Eye (tissue), 1 donor: ENCODE measurements around the gene NCK2.
A peak's percentile ranks its signal among the peaks of the same experiment; 100 is the strongest.

Experiments used
- DNase-seq: peaks from one replicate; pipeline ENCODE4 v3.0.0-alpha.2; 2015

NCK2 gene

DNA sequence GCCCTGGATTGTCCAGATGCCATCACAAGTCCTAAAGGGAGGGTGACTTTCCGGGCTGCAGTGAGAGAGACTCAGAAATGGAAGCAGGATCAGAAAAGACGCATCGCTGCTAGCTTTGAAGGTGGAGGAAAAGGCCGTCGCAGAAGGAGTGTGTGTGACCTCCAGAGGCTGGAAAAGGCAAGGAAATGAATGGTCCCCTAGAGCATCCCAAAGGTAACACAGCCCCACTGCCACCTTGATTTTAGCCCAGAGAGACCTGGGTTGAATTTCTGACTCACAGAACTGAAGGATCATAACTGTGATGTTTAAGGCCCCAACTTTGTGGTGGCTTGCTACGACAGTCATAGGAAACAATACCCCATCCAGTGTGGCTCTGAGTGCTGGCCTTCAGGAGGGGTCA is 8.6 kb upstream of the NCK2 start:
- DNase-seq: no peak

DNA sequence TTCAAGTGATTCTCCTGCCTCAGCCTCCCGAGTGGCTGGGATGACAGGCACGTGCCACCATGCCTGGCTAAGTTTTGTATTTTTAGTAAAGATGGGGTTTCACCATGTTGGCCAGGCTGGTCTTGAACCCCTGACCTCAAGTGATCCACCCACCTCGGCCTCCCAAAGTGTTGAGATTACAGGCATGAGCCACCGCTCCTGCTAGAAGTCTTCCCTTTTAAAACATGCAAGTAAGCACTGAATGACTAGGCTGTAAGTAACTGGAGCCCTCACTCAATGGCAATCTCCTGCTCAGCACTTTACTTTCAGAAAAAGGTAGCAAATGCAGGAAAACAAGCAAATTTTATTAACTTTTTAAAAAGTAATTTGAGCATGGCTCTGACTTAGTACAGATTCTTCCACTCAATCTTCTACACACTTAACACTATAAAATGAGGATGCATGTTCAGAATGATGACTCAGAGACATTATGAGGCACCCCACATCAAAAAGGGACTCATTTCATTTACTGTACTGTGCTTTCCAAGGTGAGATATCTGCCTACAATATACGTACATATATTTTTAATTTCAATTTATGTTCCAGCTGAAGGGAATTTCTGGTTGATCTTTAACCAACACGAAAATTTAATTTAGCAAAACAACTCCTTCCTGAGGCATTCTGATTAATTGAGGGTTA is 6.6 kb upstream of the NCK2 start:
- no peak for DNase-seq

DNA sequence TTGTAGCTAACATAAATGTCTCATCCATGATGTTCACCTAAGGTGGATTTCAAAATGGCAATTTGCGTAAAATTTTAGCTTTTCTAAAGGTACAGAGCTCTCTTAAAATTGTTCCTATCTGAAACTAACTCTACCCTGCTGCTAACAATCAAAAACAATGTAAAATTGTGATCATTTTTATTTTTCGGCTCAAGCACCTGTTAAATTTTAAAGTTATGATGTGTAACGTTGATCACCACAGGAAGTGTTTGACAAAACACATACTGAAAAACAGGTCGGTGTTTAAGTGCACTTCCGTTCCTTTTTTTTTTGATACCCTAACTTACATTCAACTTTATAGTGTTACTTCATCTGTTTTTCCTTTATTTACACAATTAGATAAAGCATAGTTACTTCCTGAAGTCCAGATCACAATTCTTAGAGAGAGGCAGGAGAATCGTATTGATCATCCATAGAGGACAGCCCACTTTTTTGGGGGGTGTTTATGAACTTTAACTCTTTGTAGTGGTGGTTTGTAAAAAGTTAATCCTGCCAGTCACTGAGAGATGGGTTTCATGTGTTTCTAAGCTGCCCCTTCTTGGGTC is 6.0 kb upstream of the NCK2 start:
- no peak for DNase-seq

DNA sequence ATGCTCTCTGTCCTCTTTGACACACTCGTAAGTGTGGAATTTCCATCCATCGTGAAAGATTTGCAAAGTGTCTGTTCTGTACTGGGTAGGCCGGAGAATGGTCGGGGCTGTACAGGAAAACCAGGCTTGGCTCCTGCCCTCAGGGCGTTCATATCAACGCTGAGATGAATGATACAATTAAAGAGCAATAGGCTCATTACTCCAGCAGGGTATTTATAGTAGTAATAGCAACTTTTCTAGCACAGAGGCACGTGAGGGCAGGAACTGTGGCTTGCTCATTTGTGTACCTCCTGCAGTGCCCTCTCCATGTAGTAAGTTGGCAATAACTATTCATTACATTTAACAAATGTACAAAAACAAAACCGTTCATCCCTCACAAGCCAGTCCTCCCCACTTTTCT is 5.3 kb upstream of the NCK2 start:
- no peak for DNase-seq

DNA sequence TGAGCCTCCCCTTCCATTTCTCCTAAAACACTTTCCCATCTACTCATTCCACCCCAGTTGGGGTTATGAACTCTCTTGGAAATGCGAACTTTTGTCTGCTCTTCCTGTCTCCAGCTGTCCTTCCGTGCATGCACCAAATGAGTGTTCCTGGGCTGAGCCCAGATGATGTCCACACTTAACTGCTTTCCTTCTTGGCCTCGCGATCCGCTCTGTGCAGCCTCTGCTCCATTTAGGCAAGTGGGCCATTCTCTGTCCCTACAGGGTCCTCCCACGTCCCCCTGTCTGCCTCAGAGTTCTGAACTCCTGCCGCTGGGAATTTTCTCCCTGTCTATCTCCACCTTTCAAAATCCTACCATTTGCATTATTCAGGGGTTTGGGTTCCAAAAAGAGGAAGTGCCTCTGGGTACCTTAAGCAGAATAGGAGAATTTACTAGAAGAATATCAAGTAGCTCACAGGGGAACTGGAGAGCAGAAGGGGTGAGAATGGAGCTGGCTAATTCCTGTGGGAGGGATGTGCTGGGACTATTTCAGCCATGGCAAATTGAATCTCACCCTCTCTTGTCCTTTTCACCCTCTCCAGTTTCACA is 4.7 kb upstream of the NCK2 start:
- DNase-seq: no peak

DNA sequence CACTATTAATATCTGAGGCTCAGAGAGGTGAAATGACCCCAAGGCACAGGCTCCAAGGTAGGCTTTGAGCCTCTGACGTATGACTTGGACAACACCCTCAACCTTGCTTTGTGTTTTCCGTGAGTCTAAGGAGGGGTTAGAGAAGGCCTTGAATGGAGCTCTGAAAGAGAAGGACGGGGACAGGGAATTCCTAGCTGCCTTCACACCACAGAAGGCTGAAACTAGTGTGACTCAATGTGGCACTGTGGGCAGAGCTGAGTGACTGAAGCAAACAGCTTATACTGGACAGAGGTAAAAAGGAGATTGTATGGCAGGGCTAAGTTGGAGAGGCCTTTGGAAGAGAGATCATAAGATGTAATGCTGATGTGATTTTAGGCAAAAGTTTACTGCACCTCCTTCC is 3.5 kb upstream of the NCK2 start:
- no peak for DNase-seq

DNA sequence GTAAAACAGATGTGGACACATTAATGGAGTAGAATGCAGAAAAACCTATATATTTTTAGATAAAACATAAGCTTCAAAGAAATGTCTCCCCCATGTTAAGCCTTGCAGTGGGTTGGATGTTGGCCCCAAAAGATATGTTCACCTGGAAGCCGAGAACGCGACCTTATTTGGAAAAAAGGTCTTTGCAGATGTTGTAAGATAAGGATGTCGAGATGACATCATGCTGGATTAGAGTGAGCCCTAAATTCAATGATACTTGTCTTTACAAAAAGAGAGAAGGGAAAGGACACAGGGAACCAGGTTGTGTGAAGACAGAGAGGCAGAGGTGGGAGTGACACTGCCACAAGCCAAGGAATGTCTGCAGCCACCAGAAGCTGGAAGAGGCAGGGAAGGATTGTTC is 3.1 kb upstream of the NCK2 start:
- no peak for DNase-seq

DNA sequence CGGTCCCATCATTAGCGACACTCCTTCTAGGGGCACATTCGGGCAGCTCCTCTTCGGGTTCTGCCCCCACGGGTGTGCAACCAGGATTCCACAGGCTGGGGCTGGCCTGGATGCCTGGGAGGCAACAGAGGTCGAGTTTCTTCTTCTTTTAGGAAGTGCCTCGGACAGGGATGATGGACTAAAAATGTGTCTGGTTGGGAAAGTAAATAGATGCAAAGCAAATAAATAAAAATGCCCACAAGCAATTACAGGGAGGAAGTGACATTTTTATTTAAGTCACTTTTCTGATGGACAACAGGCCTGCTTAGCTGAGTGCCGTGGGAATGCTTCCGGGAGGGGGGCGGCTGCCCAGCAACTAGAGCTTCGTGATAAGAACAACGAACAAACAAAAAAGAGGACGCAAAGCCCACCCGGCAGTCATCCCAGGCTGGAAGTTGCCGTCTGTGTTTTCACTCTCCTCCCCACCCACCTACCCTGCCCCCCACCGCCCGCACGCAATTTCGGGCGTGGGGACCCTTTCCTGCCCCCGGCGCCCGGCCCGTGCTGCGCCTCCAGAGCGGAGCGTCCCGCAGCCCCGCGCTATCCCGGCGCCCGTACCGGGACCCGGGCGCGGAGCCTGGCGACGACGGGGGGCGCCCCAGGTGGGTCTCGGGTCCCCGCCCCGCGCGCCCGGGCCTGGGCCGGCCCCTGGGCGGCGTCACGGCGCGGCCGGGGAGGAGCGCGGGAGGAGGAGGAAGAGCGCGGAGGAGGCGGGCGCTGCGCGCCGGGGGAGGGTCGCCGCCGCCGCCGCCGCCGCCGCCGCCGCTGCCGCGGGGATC is 412 bp upstream of the NCK2 start:
- DNase-seq: peak; percentile 86

DNA sequence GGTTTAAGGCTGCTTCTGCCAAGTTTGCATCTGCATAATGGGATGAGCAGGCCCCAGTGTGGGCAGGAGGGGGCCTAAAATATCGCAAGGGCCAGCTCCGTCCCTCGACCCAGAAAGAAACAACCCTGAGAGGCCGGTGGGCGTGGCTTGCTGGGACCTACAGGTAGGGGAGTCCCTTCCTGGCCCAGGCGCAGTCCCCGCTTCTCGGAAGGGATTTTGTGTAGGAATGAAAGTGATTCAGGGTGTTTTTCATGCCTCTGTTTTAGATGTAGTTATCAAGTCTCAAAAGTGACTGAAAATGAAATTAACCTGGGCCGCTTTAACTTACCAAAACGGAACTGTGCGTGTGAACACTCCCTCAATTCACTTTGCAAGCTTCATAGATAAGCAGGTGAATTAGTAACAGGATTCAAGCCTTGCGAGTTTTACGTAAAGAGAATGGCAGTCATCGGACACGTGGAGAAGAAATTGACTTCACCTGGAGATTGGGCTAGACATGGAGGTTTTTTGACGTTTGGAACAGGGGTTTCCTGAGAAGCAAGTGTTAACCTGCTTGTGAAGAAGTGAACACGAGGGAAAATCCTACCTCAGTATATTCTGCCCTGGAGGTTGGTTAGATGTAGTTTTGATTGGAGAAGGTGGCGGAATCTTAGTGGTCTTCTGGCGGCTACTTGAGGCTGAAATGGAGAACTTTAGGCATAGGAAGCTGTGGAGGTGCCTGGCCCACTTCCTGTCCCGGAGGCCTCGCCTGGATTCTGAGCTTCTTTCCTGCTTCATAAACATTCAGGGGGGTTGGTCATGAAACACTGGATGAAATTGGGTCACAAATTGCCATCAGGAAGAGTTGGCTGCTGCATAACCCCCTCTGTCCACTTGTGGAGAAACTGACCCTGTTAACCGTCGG is 1.7 kb downstream of the NCK2 start:
- DNase-seq: peak; percentile 38

DNA sequence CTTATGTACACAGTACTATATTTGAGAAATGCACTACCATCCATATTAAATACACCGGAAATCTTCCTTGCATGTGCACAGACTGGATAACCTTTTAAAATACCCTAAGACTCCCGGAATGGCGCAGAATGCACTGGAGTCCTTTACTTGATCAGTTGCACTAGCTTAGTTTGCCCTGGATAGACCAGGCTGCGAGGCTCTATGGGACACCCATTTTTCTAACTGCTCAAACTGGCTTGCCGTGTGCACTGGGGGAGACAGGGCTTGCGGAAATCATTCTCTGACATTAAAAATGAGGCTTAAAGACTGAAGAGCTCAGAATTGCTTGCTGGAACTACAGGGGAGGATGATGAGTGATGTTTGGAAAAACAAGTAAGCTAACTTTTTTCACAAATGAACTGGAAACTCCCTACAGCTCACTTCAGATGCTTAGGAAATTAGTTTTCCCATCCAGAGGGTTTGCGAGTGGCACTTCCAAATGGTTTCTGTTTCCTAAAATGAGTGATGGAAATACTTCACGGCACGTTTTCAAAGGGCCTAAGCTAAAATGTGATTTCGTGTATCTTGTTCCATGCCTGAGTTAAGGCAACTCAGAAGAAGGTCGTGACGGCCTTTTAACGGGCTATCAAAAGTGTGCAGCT is 2.7 kb downstream of the NCK2 start:
- DNase-seq: no peak

DNA sequence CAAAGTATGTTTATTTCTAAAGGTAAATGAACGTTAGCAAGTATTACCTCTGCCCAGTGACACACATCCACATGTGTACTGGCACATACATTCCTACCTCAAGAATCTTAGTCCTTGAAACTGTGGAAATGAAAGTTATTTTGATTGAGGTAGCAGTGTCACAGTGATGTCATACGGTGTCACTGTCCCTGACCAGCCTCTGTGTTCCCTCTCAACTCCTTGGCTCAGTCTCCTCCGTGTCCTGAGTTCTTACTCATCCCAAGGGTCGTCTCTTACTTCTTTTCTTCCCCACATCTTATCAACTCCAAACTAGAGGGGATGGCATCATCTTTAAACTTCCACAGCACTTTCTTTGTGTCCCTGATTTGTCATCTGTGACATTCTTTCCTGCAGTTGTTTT is 3.3 kb downstream of the NCK2 start:
- DNase-seq: no peak

DNA sequence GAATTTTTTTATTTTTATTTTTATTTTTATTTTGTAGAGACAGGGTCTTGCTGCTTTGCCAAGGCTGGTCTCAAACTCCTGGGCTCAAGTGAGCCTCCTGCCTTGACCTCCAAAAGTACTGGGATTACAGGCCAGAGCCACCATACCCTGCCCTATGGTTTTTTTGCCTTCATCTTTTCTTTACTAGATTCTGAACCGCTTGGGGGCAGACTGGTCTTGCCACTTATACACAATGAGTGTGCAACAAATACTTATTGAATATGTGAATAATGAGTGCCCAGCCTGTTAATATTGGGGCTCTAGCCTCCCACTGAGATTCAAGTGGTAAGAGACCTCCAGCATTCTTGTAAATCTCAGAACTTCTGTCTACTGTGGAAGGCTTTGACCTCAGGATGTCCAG is 3.9 kb downstream of the NCK2 start:
- no peak for DNase-seq

DNA sequence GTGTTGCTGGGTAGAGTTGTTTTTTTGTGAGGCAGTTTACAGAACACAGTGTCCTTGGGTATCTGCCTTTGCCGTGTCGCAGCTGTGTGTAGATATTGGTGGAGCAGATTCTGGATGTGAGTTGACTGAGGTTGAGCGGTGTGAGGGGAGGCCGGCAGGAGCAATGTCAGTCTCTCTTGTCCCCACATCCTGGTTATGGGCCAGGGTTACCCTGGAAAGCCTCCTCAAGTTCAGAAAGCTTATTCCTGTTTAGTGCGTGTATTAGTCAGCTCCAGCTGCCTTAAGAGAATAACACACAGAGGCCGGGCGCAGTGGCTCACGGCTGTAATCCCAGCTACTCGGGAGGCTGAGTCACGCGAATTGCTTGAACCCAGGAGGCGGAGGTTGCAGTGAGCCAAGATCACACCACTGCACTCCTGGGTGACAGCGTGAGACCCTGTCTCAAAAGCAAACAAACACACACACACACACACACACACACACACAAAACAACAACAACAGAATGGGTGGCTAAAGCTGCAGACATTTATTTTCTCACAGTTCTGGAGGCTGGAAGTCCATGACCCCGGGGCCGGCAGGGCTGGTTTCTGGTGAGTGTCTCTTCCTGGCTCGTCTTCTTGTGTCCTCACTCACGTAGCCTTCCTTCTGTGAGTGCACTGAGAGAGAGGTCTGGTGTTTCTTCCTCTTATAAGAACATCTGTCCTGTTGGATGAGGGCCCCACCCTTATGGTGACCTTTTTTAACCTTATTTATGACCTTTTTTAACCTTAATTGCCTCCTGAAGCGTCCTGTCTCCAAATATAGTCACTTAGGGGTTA is 5.1 kb downstream of the NCK2 start:
- DNase-seq: no peak

DNA sequence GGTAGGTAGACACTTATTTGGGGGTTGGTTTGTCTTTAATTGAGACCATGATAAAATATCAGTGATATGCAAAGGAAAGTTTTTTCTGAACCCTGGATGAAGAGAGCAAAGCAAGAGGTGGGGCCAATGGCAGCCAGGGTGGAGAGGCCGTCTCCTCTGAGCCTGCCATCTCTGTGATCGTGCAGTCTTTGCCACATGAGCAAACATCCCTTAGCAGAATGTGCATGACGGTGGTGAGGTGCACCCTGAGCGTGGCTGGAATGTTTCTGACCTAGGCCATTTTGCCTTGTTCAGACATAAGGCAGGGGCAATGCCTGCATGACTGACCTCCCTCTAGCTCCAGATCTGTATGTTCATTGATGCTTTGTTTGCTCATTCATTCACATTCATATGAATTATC is 6.0 kb downstream of the NCK2 start:
- no peak for DNase-seq

DNA sequence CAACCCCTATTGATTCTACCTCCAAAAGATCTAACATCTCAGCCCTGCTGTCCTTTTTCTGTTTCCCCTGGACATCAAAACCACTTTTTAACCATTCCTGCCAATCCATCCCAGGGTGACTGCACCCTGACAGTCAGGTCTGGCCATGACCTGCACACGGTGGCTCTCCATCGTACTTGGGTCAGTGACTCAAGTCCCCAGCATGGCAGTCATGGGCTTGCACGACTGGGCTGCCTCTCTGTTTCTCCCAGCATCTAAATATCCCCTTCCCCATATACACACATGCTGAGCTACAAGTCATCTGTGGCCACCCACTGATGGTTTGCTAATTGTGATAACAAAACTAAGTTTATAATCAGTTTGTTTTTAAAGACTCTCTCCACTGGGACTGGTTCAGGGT is 6.6 kb downstream of the NCK2 start:
- no peak for DNase-seq

DNA sequence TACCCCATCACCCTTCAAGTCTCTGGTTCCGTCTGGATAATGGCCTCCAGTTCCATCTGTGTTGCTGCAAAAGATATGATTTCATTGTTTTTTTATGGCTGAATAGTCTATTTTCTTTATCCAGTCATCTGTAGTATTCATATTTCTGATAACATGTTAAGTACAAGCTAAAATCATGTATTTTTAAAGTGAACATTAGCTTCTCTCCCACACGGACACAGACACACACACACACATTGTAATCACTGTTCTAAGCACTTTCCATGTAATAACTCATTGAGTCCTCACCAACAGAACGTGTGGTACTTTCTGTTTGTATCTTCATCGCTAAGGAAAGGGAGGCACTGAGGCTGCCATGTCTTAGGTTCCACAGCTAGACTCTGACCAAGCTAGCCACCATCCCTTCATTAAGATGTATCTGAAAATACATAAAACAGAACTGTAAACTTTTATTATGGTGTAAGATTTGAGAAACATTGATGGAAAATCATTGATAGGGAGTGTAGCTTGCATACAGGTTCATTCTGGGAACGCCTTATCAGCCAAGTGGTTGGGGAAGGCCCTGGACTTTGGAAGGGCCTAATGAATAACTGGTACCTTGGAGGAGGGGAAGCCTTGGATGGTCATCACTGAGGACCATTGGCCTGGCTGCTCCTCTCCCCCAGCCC is 8.1 kb downstream of the NCK2 start:
- no peak for DNase-seq

DNA sequence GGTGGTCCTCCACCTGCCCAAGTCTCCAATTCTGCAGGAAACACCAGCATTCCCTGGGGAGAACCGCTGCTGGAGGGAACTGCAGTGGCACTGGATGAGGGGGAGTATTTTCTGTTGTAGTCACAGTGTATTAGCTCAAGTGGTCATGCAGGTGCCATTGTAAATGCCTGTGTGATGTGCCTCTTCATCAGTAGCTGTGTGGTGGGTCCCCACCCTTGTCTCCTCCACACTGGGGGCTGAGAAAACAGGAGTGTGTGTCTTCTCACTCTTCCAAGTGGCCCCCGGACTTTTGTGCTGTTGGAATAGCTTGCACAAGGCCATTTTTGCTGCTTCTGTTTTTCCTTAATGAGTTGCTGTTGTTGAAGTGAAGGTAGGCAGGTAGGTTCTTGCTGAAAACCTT is 8.7 kb downstream of the NCK2 start:
- no peak for DNase-seq

DNA sequence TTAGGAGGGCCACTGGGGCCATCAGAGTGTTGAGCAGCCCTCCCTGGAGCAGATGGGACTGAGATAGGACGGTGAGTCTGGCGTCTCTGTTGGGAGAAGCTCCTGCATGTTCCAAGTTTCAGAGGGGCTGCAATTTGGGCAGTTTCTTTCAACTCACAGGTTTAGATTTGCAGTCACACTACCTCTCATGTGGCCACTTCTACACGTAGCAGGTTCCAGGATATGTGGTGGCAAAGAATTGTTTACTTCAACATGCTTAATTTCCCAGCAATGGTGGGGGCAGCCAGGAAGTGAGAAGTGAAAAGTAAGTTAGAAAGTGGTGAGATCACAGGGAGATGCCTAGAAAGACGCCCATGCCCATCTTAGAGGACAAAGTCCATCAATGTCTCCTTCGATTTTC is 9.3 kb downstream of the NCK2 start:
- DNase-seq: no peak

DNA sequence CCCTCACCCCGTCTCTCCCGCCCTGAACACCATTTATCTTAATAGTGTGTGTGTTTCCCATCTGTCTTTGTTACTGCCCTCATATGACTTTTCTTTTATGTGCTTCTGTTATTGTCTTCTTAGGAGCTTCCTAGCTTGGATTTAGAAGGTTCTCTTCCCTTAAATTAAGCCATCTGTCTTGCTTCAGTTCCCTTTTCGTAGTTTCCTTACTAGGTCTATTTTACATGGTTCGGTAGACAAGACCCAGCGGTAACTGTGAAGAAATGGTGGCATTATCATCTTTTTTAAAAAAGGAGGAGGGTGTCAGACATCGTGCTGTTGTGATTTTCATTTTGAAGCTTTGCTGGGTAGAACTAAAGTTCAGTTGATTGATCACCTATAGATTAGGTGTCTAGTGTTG is 10.3 kb downstream of the NCK2 start:
- no peak for DNase-seq

DNA sequence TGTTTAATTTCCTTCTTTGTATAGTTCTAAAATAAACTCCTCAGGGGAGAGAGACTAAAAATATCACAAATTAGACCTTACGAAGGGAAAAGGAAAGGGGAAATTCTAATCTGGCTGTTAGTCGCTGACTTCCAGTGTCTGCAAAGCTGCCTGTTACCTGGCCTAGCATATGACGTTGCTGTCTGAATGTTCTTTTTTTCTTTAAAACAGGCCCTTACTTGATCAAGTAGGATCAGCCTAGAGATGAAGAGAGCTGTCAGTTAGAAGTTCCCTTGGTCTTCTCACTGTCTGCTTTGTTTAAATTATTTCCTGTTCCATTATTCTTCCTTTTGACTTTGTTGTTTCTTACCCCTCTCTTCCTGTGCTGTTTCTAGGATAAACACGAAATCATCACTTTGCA is 11.2 kb downstream of the NCK2 start:
- DNase-seq: no peak

DNA sequence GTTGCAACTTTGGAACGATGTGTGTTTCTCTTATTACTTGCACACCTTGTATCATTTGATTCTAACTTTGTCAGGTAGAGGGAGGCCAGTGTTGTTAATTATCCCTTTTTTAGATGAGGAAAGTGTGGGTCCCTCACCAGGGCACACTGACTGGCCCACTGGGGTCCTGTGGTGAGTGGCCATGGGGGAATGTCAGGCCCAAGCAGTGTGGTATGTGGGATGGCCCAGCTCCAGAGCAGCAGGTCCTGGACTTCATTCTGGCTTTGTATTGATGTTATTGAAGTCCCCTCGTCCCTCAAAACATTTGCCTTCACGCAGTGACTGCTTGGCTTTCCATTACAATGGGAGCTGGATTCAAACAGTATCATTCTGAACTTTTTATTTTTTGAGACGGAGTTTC is 11.7 kb downstream of the NCK2 start:
- DNase-seq: no peak
